ENCODE results near the gene PAK1IP1.
A peak's percentile ranks its signal among the peaks of the same experiment; 100 is the strongest.
"Not testable (repeated sequence)": the region's sequence is repeated elsewhere in the genome, so short reads cannot be mapped to it uniquely, and the experiment has no call there.

PAK1IP1 gene

DNA sequence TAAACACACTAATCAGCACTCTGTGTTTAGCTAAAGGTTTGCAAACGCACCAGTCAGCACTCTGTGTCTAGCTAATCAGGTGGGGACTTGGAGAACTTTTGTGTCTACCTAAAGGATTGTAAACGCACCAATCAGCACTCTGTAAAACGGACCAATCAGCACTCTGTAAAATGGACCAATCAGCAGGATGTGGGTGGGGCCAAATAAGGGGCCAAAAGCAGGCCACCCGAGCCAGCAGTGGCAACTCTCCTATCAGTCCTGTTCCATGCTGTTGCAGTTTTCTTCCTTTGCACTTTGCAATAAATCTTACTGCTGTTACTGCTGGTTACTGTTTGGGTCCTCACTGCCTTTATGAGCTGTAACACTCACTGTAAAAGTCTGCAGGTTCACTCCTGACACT lies 46.9 kb downstream of the PAK1IP1 start:
- DNase-seq (ENCODE audit: low read depth, low spot score) = not testable (repeated sequence)

DNA sequence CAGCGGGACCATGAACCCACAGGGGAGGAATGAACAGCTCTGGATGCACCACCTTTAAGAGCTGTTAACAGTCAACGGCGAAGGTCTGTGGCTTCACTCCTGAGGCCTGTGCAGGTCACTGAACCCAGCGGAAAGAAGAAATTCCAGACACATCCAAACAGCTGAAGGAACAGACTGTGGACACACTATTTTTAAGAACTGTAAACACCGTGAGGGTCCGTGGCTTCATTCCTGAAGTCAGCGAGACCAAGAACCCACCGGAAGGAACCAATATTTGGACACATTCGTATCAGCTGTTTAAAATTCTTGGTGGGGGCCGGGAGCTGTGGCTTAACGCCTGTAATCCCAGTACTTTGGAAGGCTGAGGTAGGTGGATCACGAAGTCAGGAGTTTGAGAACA lies 47.5 kb downstream of the PAK1IP1 start:
- no peak for DNase-seq (ENCODE audit: low read depth, low spot score)

GRCh38 chr6:10743515-10743914 lies 48.7 kb downstream of the PAK1IP1 start:
- DNase-seq (ENCODE audit: low read depth, low spot score) = no peak

DNA sequence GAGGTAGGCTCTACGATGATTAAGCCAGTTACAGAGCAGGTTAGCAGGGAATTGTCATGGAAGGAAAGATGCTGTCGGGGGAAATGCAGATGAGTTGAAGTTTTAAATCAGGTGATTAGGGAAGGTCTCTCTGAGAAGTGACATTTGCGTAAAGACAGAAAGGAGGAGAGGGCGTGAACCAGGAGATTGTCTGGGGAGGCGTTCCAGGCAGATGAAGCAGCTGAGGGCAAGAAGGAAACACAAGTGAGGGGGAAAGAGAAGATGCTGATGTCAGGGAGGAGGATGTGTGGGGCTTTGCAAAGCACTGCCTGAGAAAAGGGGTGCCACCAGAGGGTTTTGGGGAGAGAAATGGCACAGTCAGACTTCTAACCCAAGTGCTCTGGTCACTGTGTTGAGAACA lies 50.3 kb downstream of the PAK1IP1 start:
- DNase-seq (ENCODE audit: low read depth, low spot score) = no peak

DNA sequence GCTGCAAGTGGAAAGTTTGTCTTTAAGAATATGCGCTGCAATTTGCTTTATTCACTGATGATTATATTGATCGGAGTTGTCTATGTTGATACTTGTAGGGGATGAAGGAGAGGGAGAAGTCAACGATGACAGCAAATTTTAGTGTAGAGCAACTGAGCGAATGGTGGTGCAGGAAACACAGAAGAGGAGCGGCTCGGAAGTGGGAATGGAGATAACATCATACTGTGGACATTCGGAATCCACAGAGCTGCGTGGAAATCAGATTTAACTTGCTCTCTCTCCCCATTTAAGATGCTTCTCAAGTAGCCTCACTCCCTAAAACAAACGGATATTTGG lies 52.1 kb downstream of the PAK1IP1 start:
- no peak for DNase-seq (ENCODE audit: low read depth, low spot score)

DNA sequence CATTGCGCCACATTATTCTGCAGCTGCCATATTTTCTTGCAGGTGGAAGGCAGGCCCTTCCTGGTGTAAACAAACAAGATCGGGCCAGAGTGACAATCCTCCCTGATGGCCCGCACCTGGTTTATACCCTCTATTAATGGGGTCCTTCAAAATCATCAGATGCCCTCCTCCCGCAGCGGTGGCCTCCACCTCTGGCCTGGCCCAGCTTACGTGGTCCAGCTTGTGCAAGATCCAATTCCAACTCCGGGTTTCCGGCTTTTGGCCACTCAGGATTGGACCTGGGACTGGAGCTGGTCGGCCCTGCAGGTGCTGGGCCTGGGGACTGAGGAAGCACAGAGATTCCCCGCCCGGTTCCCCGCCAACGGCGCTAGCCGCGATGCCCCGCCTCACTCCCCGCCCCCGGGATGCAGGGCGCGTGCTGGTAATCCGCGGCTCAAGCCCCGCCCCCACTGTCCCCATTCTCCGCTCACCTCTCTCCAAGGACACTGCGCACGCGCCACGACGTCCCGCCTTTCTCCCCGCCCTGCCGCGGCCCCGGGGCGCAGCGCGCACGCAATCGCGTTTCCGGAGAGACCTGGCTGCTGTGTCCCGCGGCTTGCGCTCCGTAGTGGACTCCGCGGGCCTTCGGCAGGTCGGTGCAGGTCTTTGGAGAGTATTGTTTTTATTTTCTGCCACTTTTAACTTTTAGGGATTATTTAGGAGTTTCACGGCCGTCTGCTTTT lies 52.6 kb downstream of the PAK1IP1 start, which contains the start of gene TMEM14B:
TMEM14B (plus strand) TSS at position 555 of the 722 bp plus-strand sequence. CDS start 1,441 bp downstream, outside the sequence.
- peak; percentile 89 for DNase-seq (ENCODE audit: low read depth, low spot score)

GRCh38 chr6:10749734-10750133 lies 55.0 kb downstream of the PAK1IP1 start:
- no peak for DNase-seq (ENCODE audit: low read depth, low spot score)

GRCh38 chr6:10750568-10750967 lies 55.8 kb downstream of the PAK1IP1 start:
- DNase-seq (ENCODE audit: low read depth, low spot score) = not testable (repeated sequence)

GRCh38 chr6:10751757-10752156 lies 57.0 kb downstream of the PAK1IP1 start:
- DNase-seq (ENCODE audit: low read depth, low spot score) = not testable (repeated sequence)

DNA sequence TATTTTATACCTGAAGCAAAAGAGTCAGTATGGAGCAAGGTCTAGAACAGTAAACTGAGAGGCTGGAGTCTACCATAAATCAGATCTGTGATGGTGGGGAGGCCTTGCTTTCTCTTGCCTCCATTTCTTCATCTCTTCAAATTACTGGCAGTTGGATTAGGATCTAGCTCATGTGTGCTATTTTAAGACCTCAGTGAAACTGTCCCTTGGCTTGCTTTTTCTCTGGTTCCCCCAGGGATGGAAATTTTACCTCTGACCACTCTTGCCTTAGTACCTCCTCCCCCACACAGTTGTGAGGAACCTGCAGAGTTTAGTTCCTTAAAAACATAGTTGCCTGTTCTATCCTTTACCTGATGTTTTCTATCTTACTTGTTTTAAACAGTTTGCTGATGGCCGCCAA lies 61.3 kb downstream of the PAK1IP1 start:
- no peak for DNase-seq (ENCODE audit: low read depth, low spot score)
